HEK293 (cell line): Measurements from ENCODE around the gene SPTBN1.

Experiments used
- CTCF ChIA-PET: fragments of 350-600 bp; formaldehyde crosslinking; extraction: SDS; loops from one replicate; lab custom pipeline; 2021; ENCODE audit warnings: antibody characterized with exemption; lab: Yijun Ruan, JAX
- POLR2A ChIA-PET: fragments of 300-600 bp; formaldehyde crosslinking; extraction: SDS; loops from one replicate; lab custom pipeline; 2020; ENCODE audit warnings: antibody characterized with exemption, inconsistent platforms; lab: Yijun Ruan, JAX
- H3K27ac ChIP-seq: fragments of 200-500 bp; sonication (Bioruptor generic); 2 replicates; pipeline ENCODE4 v1.5.1; 2014; ENCODE audit warnings: low read depth, low read length, control low read depth, inconsistent platforms; ENCODE audit errors: extremely low read depth
- H3K36me3 ChIP-seq, 2 experiments: fragments of 200-500 bp in 1 of 2; sonication (Bioruptor generic) in 1 of 2; 1 replicate in 1 of 2; 2 replicates in 1 of 2; pipeline ENCODE4 v1.5.1; 2014 to 2017; ENCODE audit warnings: inconsistent platforms in 2 of 2, low read length in 2 of 2; ENCODE audit not compliant: control insufficient read depth in 2 of 2, insufficient read depth in 1 of 2
- H3K4me1 ChIP-seq: fragments of 200-500 bp; sonication (Bioruptor generic); 2 replicates; pipeline ENCODE4 v1.5.1; 2014; ENCODE audit warnings: mild to moderate bottlenecking, low read length, inconsistent platforms; ENCODE audit not compliant: control insufficient read depth, insufficient read depth
- H3K4me3 ChIP-seq: 2 replicates; pipeline ENCODE4 v1.5.1; 2011; ENCODE audit warnings: low read depth, mild to moderate bottlenecking, control low read depth, low read length, moderate library complexity
- H3K9me3 ChIP-seq: fragments of 200-500 bp; sonication (Bioruptor generic); 2 replicates; pipeline ENCODE4 v1.5.1; 2014; ENCODE audit warnings: low read depth, low read length, inconsistent platforms; ENCODE audit not compliant: control insufficient read depth, insufficient read depth
- BCL6B ChIP-seq: fragments of 450-650 bp; formaldehyde crosslinking; IDR thresholded peaks from 2 replicates; pipeline ENCODE4 v1.5.1; 2017; ENCODE audit warnings: missing biosample characterization, missing genetic modification characterization
- HIC1 ChIP-seq: fragments of 450-650 bp; formaldehyde crosslinking; IDR thresholded peaks from 2 replicates; pipeline ENCODE4 v1.5.1; 2016; ENCODE audit warnings: missing biosample characterization, missing genetic modification characterization
- KLF16 ChIP-seq: fragments of 450-650 bp; formaldehyde crosslinking; IDR thresholded peaks from 2 replicates; pipeline ENCODE4 v1.5.1; 2017; ENCODE audit warnings: missing biosample characterization, missing genetic modification characterization
- KLF8 ChIP-seq: fragments of 450-650 bp; formaldehyde crosslinking; IDR thresholded peaks from 2 replicates; pipeline ENCODE4 v1.5.1; 2016; ENCODE audit warnings: missing biosample characterization, missing genetic modification characterization
- MYNN ChIP-seq: fragments of 450-650 bp; formaldehyde crosslinking; IDR thresholded peaks from 2 replicates; pipeline ENCODE4 v1.5.1; 2016; ENCODE audit warnings: missing biosample characterization, missing genetic modification characterization, borderline replicate concordance
- MZF1 ChIP-seq: fragments of 450-650 bp; formaldehyde crosslinking; IDR thresholded peaks from 2 replicates; pipeline ENCODE4 v1.5.1; 2017; ENCODE audit warnings: missing biosample characterization, missing genetic modification characterization, borderline replicate concordance
- ZNF112 ChIP-seq: fragments of 450-650 bp; formaldehyde crosslinking; IDR thresholded peaks from 2 replicates; pipeline ENCODE4 v1.5.0; 2017; ENCODE audit warnings: missing biosample characterization, missing genetic modification characterization
- ZNF169 ChIP-seq: fragments of 450-650 bp; formaldehyde crosslinking; IDR thresholded peaks from 2 replicates; pipeline ENCODE4 v1.5.1; 2016; ENCODE audit warnings: missing biosample characterization, missing genetic modification characterization
- ZNF350 ChIP-seq: fragments of 450-650 bp; formaldehyde crosslinking; IDR thresholded peaks from 2 replicates; pipeline ENCODE4 v1.5.0; 2017; ENCODE audit warnings: missing biosample characterization, mild to moderate bottlenecking, missing genetic modification characterization
- ZNF433 ChIP-seq: fragments of 450-650 bp; formaldehyde crosslinking; IDR thresholded peaks from 2 replicates; pipeline ENCODE4 v1.5.1; 2016; ENCODE audit warnings: missing biosample characterization, missing genetic modification characterization, low read depth
- ZNF561 ChIP-seq: fragments of 450-650 bp; IDR thresholded peaks from 2 replicates; pipeline ENCODE4 v1.5.1; 2018; ENCODE audit warnings: missing biosample characterization, missing genetic modification characterization, borderline replicate concordance
- ZNF596 ChIP-seq: fragments of 450-650 bp; IDR thresholded peaks from 2 replicates; pipeline ENCODE4 v1.5.0; 2018; ENCODE audit warnings: missing biosample characterization, mild to moderate bottlenecking, missing genetic modification characterization, moderate library complexity
- ZNF624 ChIP-seq: fragments of 450-650 bp; formaldehyde crosslinking; IDR thresholded peaks from 2 replicates; pipeline ENCODE4 v1.5.1; 2017; ENCODE audit warnings: missing biosample characterization, missing genetic modification characterization
- ZNF664 ChIP-seq: fragments of 450-650 bp; formaldehyde crosslinking; IDR thresholded peaks from 2 replicates; pipeline ENCODE4 v1.5.1; 2016; ENCODE audit warnings: missing biosample characterization, missing genetic modification characterization
- ZNF701 ChIP-seq: fragments of 450-650 bp; formaldehyde crosslinking; IDR thresholded peaks from 2 replicates; pipeline ENCODE4 v1.5.1; 2016; ENCODE audit warnings: missing biosample characterization, missing genetic modification characterization
- ZNF785 ChIP-seq: fragments of 450-650 bp; formaldehyde crosslinking; IDR thresholded peaks from 2 replicates; pipeline ENCODE4 v1.5.1; 2016; ENCODE audit warnings: missing biosample characterization, missing genetic modification characterization
- ZNF791 ChIP-seq: fragments of 450-650 bp; formaldehyde crosslinking; IDR thresholded peaks from 2 replicates; pipeline ENCODE4 v1.5.1; 2016; ENCODE audit warnings: missing biosample characterization, missing genetic modification characterization
- ZSCAN18 ChIP-seq: fragments of 450-650 bp; formaldehyde crosslinking; IDR thresholded peaks from 2 replicates; pipeline ENCODE4 v1.5.1; 2016; ENCODE audit warnings: missing biosample characterization, missing genetic modification characterization
- TF ChIP-seq, protein P1 (sequence below): fragments of 450-650 bp; formaldehyde crosslinking; conservative IDR thresholded peaks from 2 replicates; pipeline ENCODE4 v1.5.1; 2016; ENCODE audit warnings: low read depth, missing biosample characterization, missing genetic modification characterization
- TF ChIP-seq, protein P2 (sequence below): fragments of 450-650 bp; formaldehyde crosslinking; IDR thresholded peaks from 2 replicates; pipeline ENCODE4 v1.5.0; 2017; ENCODE audit warnings: missing biosample characterization, missing genetic modification characterization, borderline replicate concordance

The SPTBN1 gene

GRCh38 chr2:54691445-54692135 is 235.5 kb downstream of the SPTBN1 start:
- Histone ChIP-seq H3K36me3 (no peaks in the 10 kb centered on the region), H3K27ac (no peak overlapping the region), H3K4me3 (no peak overlapping the region), H3K4me1 (no peaks in the 10 kb centered on the region), H3K9me3 (no peaks in the 10 kb centered on the region)
- TF ChIP-seq ZNF561 (tag by site-specific recombination) (no peak), MZF1 (no peak), ZNF701 (tag by site-specific recombination) (no peak), HIC1 (no peak), ZSCAN18 (tag by site-specific recombination) (no peak), ZNF785 (no peak), ZNF350 (no peak), KLF16 (no peak), MYNN (tag by site-specific recombination) (no peak), ZNF624 (tag by site-specific recombination) (no peak), ZNF433 (tag by site-specific recombination) (no peak), ZNF169 (tag by site-specific recombination) (no peak), KLF8 (no peak), BCL6B (no peak), ZNF664 (tag by site-specific recombination) (no peak), ZNF112 (tag by site-specific recombination) (no peak), ZNF596 (no peak), ZNF791 (tag by site-specific recombination) (no peak)
- TF ChIP-seq, protein P1, sequence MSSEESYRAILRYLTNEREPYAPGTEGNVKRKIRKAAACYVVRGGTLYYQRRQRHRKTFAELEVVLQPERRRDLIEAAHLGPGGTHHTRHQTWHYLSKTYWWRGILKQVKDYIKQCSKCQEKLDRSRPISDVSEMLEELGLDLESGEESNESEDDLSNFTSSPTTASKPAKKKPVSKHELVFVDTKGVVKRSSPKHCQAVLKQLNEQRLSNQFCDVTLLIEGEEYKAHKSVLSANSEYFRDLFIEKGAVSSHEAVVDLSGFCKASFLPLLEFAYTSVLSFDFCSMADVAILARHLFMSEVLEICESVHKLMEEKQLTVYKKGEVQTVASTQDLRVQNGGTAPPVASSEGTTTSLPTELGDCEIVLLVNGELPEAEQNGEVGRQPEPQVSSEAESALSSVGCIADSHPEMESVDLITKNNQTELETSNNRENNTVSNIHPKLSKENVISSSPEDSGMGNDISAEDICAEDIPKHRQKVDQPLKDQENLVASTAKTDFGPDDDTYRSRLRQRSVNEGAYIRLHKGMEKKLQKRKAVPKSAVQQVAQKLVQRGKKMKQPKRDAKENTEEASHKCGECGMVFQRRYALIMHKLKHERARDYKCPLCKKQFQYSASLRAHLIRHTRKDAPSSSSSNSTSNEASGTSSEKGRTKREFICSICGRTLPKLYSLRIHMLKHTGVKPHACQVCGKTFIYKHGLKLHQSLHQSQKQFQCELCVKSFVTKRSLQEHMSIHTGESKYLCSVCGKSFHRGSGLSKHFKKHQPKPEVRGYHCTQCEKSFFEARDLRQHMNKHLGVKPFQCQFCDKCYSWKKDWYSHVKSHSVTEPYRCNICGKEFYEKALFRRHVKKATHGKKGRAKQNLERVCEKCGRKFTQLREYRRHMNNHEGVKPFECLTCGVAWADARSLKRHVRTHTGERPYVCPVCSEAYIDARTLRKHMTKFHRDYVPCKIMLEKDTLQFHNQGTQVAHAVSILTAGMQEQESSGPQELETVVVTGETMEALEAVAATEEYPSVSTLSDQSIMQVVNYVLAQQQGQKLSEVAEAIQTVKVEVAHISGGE (tag by site-specific recombination) = no peak
- TF ChIP-seq, protein P2, sequence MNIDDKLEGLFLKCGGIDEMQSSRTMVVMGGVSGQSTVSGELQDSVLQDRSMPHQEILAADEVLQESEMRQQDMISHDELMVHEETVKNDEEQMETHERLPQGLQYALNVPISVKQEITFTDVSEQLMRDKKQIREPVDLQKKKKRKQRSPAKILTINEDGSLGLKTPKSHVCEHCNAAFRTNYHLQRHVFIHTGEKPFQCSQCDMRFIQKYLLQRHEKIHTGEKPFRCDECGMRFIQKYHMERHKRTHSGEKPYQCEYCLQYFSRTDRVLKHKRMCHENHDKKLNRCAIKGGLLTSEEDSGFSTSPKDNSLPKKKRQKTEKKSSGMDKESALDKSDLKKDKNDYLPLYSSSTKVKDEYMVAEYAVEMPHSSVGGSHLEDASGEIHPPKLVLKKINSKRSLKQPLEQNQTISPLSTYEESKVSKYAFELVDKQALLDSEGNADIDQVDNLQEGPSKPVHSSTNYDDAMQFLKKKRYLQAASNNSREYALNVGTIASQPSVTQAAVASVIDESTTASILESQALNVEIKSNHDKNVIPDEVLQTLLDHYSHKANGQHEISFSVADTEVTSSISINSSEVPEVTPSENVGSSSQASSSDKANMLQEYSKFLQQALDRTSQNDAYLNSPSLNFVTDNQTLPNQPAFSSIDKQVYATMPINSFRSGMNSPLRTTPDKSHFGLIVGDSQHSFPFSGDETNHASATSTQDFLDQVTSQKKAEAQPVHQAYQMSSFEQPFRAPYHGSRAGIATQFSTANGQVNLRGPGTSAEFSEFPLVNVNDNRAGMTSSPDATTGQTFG = no peak
- ChIA-PET POLR2A (no interaction called here), CTCF (interaction anchor here (0.6 to 1.9 kb wide), 6 partner anchors 11 to 33 kb away, joined by 3 to 10 read pairs (median 6); no protein-coding TSS in a partner anchor)
